Thyroid gland (tissue), 4 donors: Measurements from ENCODE around the gene MCCC1.

ENCODE experiments used
- CTCF ChIP-seq, 6 experiments: fragments of 200-600 bp in 3 of 6; fragments of 450-650 bp in 3 of 6; sonication (generic) in 3 of 6; IDR thresholded peaks; one replicate each; pipeline ENCODE4 v1.5.1; 2016 to 2019; ENCODE audit warnings: antibody characterized with exemption in 6 of 6, mild to moderate bottlenecking in 2 of 6, inconsistent platforms in 1 of 6, moderate library complexity in 1 of 6
- POLR2A ChIP-seq, 2 donors: fragments of 450-650 bp; IDR thresholded peaks; one replicate each; pipeline ENCODE4 v1.6.1; 2017; ENCODE audit warnings: antibody characterized with exemption in 2 of 2, mild to moderate bottlenecking in 2 of 2, moderate library complexity in 1 of 2

DNA sequence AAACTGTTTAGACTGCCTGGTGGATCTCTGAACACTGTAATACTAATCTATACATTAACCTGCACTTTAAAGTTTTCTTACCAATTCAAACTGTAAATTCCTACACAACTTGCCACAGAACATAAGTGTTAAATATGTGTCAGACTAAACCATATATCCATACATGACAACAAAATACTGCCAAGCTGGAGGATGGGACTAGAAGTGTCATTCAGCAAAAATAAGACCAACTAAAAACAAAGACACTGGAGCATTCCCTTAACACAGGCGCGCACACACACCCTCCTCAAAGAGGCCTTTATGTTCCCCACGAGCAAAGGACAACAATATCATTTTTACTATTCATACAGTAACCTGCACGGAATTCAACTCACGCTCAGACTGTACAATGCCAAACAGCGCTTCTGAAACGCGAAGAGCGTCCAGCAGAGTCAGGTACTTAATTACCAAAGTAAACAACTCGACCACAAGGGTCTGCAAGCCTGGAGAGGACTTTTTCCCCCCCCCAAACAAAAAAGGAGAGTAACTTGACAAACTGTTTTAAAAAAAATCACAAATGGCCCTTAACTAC, 120.1 kb downstream of the MCCC1 start:
- TF ChIP-seq POLR2A (IDR thresholded peaks at IDR 0.05) (no peak), CTCF (IDR thresholded peaks at IDR 0.05) (no peak)
